CD4-positive, alpha-beta T cell treated with Interleukin-1 beta for 1 hour (primary cell): ENCODE measurements around the gene KDELR3.

ENCODE experiments used
- DNase-seq, 2 donors: peaks; one replicate each; pipeline ENCODE4 v3.0.0-alpha.2; 2020 to 2022

KDELR3 gene

DNA sequence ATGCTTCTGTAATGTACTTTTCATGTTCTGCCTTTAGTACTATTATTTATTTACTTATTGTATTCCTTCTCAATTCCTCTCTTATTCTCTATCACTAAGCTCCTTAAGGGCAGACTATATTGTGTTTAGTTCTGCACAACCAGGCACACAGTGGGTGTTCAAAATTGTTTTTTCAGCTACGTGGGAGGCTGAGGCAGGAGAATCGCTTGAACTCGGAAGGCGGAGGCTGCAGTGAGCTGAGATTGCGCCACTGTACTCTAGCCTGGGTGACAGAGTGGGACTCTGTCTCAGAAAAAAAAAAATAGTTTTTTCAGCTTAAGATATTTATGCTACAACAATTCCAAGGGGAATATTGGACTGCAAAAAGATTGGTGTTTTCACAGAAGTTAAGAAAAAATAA, 55.6 kb downstream of the KDELR3 start:
- no peak for DNase-seq

DNA sequence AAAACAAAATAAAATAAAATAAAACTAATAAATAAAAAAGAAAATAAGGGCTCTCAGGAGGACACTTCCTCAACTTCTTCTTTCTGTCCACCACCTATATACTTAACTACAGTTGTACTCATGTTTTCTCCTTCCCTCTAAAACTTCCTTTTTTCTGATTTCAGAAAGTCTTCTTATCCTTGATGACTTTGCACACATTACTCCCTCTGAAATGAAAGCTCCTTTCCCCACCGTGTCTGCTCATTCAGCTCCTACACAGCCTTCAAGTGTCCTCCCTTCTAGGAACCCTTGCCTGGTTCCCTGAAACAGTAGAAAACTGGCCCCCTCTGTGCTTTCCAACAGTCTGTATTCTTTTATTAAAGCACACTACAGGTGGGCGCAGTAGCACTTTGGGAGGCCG, 56.5 kb downstream of the KDELR3 start:
- DNase-seq = no peak

DNA sequence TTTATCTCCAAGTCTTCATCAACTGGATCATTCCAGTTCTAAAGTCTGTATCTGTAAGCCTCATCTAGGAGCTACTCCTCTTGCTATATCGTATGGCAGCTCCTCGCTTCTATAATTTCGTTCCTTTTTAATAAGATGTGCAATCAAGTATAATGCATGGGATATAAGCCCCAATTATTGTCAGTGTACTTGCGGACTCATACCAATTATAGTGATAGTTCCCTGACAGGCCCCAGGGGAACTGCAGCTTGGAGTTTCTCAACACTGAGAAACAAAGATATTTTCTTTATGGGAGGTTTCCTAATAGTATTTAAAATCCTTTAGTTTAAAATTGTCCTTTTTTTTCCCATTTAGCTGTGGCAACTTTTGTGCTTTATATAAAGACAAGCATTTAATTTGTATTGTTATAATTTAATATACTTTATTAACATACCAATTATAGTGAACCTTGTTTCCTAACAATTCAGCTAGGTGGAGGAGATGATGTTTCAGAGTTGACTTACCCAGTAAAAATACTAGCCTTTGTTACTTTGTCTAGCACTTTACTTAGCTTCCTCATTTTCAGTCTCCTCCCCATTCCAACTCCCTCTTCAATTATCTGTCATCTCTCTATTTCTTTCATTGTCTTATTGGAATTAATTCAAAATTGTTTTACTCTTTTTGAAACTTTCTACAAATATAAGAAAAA, 63.5 kb downstream of the KDELR3 start:
- no peak for DNase-seq
